Epithelial cell of esophagus (primary cell): ENCODE data around the gene ZC3H10.

Experiments
- DNase-seq: peaks from one replicate; pipeline ENCODE4 v3.0.0; 2010; ENCODE audit warnings: low read depth
- H3K4me3 ChIP-seq: 2 replicates; pipeline ENCODE4 v1.5.1; 2011; ENCODE audit warnings: mild to moderate bottlenecking, low read length, control low read depth
- TF ChIP-seq, protein P1 (sequence below): IDR thresholded peaks from 2 replicates; pipeline ENCODE4 v1.5.1; 2011; ENCODE audit warnings: low read depth, mild to moderate bottlenecking, low read length, control low read depth, inconsistent platforms; ENCODE audit not compliant: insufficient read depth; ENCODE audit errors: missing control alignments

The ZC3H10 gene

DNA sequence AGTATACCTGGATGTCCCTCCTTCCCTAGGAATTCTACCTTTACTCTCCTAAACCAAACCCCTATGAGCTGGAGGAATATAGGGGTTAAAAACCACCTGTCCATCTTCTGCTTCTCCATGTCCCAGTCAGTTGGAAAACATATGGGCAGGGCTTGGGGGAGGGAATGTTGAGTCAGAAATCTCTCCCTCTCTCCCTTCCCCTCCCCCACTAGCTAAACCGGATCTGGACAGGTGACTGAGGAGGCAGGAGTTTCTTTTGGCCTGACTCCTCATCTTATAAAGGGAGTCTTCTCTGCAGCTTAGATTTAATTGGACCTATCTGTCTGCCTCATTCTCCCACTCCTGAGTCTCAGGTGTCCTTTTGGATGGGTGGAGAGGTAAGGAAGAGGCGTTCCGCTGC lies 32.0 kb upstream of the ZC3H10 start:
- DNase-seq = peak; percentile 94
- TF ChIP-seq, protein P1, sequence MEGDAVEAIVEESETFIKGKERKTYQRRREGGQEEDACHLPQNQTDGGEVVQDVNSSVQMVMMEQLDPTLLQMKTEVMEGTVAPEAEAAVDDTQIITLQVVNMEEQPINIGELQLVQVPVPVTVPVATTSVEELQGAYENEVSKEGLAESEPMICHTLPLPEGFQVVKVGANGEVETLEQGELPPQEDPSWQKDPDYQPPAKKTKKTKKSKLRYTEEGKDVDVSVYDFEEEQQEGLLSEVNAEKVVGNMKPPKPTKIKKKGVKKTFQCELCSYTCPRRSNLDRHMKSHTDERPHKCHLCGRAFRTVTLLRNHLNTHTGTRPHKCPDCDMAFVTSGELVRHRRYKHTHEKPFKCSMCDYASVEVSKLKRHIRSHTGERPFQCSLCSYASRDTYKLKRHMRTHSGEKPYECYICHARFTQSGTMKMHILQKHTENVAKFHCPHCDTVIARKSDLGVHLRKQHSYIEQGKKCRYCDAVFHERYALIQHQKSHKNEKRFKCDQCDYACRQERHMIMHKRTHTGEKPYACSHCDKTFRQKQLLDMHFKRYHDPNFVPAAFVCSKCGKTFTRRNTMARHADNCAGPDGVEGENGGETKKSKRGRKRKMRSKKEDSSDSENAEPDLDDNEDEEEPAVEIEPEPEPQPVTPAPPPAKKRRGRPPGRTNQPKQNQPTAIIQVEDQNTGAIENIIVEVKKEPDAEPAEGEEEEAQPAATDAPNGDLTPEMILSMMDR = no peak
- no peak overlapping the region for H3K4me3 ChIP-seq

DNA sequence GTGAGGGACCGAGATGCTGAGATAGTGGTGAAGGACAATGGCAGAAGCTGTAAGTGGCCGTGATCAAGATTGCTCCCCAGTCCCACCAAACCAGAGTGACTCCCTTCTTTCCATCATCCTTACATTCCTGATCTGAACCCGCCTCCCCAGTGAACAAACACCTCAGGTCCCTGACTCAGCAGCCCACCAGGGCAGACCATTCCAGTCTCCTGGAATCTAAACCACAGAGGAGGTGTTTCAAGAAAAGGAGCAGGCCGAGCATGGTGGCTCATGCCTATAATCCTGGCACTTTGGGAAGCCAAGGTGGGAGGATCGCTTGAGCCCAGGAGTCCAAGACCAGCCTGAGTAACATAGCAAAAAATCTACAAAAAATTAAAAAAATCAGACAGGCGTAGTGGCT lies 31.5 kb upstream of the ZC3H10 start:
- H3K4me3 ChIP-seq = no peak overlapping the region
- TF ChIP-seq, protein P1 = no peak
- DNase-seq = no peak

DNA sequence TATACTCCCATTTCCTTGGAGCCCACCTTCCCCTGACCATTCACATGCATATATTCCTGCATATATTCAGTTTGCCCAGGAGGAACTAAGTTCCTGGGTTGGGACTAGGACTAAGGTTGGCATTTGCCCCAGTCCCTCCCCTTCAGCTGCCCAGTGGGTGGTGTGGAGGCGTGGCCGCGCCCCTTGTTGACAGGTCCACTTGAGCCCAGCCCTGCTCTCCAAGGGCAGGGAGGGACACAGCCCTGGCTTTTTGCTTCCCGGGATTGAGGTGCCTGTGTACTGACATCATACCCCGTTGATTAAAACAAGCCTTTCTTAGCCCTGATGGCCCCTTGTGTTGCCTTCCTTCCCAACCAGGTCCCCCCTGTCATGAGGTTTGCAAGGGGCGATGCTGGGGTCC lies 30.8 kb upstream of the ZC3H10 start:
- no peak overlapping the region for H3K4me3 ChIP-seq
- TF ChIP-seq, protein P1 = no peak
- peak; percentile 20 for DNase-seq

DNA sequence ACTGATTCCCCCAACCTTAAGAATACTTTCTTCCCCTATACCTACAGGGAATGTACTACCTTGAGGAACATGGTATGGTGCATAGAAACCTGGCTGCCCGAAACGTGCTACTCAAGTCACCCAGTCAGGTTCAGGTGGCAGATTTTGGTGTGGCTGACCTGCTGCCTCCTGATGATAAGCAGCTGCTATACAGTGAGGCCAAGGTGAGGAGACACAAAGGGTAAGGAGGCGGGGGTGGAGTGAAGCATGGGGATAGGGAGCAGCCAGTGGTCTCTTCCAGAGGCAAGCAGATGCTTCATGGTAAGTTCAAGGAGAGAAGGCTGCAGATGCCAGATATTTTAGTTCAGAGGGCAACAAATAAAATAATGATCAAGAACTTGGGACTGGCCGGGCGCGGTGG lies 20.3 kb upstream of the ZC3H10 start:
- no peak for DNase-seq
- TF ChIP-seq, protein P1 = no peak
- no peak overlapping the region for H3K4me3 ChIP-seq

DNA sequence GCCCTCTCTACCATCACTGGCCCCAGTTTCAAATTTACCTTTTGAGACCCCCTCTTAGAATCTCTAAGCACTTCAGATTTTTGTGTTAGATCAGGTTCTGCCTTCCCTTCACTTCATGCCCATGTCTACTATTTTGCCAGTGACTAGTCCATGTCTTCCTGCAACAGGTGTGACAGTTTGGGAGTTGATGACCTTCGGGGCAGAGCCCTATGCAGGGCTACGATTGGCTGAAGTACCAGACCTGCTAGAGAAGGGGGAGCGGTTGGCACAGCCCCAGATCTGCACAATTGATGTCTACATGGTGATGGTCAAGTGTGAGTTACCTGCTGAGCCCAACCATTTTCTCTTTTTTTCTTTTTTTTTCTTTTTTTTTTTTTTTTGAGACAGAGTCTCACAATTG lies 19.5 kb upstream of the ZC3H10 start:
- no peak overlapping the region for H3K4me3 ChIP-seq
- DNase-seq = no peak
- TF ChIP-seq, protein P1 = no peak

DNA sequence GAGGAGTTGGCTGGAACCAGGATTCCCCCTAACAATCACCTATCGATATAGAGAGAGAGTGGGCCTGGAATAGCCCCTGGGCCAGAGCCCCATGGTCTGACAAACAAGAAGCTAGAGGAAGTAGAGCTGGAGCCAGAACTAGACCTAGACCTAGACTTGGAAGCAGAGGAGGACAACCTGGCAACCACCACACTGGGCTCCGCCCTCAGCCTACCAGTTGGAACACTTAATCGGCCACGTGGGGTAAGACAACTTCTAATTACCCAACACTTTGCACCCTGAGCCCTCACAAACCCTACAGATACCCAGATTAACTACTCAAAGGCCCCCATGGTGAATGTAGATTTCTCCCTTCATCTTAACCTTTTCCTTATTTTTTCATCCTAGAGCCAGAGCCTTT lies 18.3 kb upstream of the ZC3H10 start:
- H3K4me3 ChIP-seq = no peak overlapping the region
- no peak for DNase-seq
- TF ChIP-seq, protein P1 = no peak

DNA sequence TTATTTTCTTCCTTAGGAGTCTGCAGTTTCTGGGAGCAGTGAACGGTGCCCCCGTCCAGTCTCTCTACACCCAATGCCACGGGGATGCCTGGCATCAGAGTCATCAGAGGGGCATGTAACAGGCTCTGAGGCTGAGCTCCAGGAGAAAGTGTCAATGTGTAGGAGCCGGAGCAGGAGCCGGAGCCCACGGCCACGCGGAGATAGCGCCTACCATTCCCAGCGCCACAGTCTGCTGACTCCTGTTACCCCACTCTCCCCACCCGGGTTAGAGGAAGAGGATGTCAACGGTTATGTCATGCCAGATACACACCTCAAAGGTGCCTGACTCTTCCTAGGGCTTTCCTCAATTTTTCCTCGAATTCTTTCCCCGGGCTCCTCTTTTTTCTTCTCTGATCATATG lies 17.0 kb upstream of the ZC3H10 start:
- TF ChIP-seq, protein P1 = no peak
- no peak for DNase-seq

More for the DNA sequence above, 17.0 kb upstream of the ZC3H10 start:
- H3K4me3 ChIP-seq = no peak overlapping the region
